T follicular helper cell (primary cell): ENCODE results near the gene GRK5.

Experiments used
- DNase-seq: peaks from one replicate; pipeline ENCODE4 v3.0.0-alpha.2; 2020; ENCODE audit warnings: low read depth

Gene GRK5

DNA sequence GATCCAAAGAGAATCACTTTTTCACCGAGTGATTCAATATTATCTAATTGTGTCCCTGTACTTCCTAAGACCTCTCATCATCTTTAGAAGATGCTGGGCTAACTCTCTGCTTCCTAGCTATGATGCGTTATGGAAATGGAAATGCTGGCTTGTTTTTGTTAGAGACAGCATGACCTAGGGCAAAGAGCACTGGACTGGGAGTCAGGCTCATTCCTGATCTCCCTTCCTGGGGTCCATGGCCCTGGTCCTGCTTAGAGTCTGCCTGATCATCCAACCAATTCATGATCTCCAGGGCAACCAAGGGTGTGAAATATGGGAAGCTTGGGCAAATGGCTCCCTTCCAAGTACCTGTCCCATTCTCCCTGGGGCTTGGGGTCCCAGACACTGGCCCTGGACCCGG, 198.8 kb downstream of the GRK5 start:
- DNase-seq: no peak

DNA sequence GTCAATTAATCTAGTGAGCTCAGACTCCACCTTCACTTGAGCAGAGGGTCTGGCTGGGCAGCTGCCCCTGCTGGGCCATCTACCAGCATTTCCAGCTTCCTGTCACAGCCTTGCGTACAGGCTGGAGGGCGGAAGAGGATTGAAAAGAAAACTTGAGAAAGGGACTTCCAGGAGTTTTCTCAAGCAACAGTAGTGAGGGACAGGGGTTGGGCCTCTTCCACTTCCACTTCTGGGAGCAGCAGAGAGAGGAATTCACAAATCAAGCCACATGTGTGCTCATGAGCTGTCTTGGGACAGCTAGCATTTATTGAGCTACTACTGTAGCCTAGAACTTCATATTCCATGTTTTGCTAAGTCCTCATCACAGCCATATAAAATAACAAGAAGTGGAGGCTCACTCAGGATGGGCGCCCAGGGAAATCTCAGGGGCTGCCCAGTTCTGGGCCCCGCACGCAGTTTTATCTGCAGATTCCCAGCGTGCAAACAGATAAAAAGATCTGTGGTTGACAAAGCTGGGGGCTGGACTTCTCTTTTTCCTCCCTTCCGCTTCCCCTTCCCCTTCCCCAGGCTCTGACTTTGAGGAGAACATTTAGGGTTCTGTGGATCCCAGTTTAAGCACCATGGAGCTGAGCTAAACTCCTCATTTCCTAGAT, 199.4 kb downstream of the GRK5 start:
- no peak for DNase-seq

- no peak for DNase-seq
Measured at GRCh38 chr10:119407254-119407777, 199.9 kb downstream of the GRK5 start.

DNA sequence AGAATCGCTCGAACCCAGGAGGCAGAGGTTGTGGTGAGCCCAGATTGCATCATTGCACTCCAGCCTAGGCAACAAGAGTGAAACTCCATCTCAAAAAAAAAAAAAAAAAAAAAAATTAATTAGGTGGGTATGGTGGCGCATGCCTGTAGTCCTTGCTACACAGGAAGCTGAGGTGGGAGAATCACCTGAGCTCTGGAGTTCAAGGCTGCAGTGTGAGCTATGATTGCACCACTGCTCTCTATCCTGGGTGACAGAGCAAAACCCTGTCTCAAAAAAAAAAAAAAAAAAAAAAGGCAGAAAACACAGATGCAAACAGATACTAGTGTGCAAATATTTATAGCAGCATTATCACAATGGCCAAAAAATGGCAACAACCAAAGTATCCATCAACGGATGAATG, 200.7 kb downstream of the GRK5 start:
- DNase-seq: no peak

- DNase-seq: no peak
Measured at GRCh38 chr10:119408969-119409371, 201.6 kb downstream of the GRK5 start.

GRCh38 chr10:119409385-119409784, 202.0 kb downstream of the GRK5 start:
- DNase-seq: no peak

DNA sequence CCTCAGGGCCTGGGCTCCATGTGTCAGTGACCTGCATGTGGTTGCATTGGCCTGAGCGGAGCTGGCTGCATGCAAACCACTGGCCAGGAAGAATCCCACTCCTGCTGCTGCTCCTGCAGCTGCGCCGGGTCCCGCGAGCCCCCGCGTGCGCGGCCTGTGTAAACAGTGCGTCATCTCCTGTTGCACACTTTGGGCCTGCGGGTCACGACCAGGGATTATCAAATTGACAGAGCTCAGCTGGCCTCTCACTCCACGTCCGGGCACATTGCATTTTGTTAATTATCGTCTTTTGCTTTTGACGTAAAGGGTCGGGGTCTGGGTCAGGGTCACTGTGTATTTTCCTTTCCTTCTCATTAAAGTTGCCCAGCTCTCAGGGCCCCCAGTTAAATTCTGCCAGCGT, 202.5 kb downstream of the GRK5 start:
- DNase-seq: no peak

DNA sequence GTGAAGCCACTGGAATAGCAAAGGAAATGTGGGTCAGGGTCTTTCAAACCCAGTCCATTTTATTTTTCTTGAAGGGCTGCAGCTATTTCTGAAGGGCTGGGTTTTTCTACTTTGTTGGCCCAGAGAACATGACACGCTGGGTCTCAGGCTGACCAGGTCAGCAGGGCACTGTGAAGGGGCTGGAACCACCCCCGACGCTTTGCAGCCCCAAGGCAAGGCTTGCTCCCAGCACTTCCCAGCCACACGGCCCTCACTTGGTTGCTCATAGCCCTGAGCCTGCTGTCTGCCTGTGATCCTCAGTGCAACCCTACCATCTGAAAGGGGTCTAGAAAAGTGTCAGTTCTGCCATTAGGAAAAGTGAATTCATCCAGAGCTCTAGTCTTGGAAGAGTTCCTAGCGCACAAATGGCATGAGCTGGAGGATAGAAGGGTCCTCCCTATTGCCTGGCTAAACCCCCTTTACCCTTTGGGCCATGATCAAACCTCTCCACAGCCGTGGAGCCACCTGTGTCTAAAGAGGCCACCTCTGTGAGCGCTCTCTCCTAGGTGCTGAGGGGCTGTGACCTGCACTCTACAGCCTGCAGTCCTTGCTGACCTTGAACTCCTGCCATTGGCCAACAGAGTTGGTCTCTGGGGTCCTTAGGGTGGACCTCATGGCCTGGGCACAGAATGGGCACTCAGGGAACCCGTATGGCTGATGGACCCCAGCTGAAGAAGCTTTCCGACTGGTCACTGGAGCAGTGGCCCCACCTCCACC, 203.2 kb downstream of the GRK5 start:
- no peak for DNase-seq

DNA sequence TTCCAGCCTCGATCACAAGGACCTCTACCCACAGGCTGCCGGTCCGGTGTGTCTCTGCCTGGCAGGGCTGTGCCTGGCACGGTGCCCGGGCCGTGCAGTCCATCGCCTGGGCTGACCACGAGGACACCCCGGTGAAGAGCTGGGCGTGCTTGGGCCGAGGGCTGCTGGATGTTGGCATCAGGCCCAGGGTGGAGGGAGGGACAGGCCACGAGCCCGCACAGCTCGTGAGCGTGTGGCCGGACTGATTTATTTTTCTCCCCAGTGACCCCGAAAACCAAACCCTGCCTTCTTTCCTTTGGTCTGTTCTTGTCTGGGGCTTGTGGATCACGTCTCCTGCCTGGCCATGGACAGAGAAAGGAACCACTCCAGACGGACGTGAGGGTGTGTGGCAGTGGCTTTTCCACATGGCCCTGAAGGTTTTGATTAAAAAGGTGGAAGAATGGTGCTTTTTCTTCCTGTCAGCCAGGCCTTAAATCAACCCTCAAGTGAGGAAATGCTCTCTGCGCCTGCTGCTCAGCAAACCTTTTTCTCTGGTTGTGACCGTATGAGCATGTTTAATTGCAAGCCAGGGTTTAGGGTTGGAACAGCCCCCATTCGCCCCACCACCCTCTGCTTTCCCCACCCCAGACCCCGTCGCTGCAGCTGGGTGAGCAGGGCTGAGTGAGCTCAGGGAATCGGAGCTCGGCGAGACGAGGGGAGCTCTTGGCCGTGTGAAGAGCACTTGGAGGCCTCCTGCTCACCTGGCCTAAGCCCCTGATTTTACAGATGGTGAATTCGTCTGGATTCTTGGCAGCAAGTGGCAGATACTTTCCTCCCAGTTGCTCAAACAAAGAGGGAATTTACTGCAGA, 205.1 kb downstream of the GRK5 start:
- no peak for DNase-seq

DNA sequence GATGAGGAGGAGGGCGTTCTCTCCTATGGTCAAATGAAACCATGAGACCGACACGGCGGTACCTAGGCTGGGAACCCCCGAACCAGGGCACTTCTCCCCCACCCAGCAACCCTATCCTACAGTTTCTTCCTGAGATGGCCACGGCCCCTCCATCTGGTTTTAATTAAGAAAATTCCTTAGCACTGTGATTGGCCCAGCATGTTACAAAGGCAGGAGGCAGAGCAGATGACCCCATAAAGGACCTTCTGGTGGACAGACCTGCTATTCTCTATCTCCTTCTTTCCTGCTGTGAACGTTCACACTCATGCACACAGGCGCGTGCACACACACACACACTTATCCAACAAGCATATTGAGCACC, 205.7 kb downstream of the GRK5 start:
- no peak for DNase-seq

GRCh38 chr10:119413471-119414080, 206.2 kb downstream of the GRK5 start:
- no peak for DNase-seq

GRCh38 chr10:119414081-119414611, 206.8 kb downstream of the GRK5 start:
- DNase-seq: no peak

GRCh38 chr10:119415121-119415520, 207.8 kb downstream of the GRK5 start:
- no peak for DNase-seq

- DNase-seq: no peak
Measured at GRCh38 chr10:119415536-119416503, 208.4 kb downstream of the GRK5 start.

- peak; percentile 57 for DNase-seq
Measured at GRCh38 chr10:119416855-119417254, 209.5 kb downstream of the GRK5 start.

- no peak for DNase-seq
Measured at GRCh38 chr10:119417852-119418251, 210.5 kb downstream of the GRK5 start.

DNA sequence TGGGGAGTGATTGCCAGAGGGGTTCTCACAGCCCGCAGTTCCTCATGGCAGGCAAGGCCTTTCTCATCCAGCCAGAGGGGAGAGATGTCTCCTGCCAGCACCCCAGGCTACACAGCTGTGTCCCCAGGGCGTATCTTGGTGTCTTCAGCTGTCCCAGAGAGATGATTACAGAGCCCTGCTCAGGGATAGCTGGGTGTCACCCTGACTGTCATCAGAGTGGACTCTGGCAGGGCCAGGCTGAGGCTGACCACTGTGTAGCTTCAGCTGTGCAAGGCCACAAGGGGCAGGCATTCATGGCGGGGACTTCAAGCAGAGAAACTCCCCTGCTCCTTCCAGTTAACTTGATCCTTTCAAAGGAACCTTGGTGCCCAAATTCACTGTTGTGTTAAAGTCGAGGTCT, 211.0 kb downstream of the GRK5 start:
- no peak for DNase-seq

GRCh38 chr10:119419931-119420330, 212.6 kb downstream of the GRK5 start:
- DNase-seq: no peak

- DNase-seq: no peak
Measured at GRCh38 chr10:119420950-119421875, 213.8 kb downstream of the GRK5 start.
